Body of pancreas (tissue), 2 donors: Measurements from ENCODE around the gene IPO11. TPM values are rescaled to one million over a fixed set of nuclear protein-coding genes. Genes with fewer than 3 reads are reported as not detected.

Source experiments
- small RNA-seq: library from RNA; depleted of rRNA; stranded (forward); fragments of <200 nt; gene quantifications from one replicate; pipeline ENCODE3, GENCODE V24; 2016
- total RNA-seq, 2 donors: library from RNA; depleted of rRNA; stranded (reverse); fragments of >200 nt; gene quantifications; one replicate each; pipeline ENCODE4 v1.1.0, GENCODE V29; 2016

Gene IPO11
- total RNA-seq, 2 donors from 2014 or later = 10.9 to 13.2 TPM

Small RNA genes lying within 50 kb of the gene (small RNA-seq; reads per million reads assigned to genes)
- gene CKS1BP3 (not detected), gene RNU6-661P (not detected)

Other genes with a start within 250 kb of the IPO11 start
- gene KIF2A, start 106.6 kb upstream of the IPO11 start, total RNA-seq = 10 to 100 TPM; 16.2 to 19.7 TPM
- gene DIMT1, start 8.9 kb upstream of the IPO11 start, total RNA-seq = 10 to 100 TPM in 1 of 2 donors, 1 to 10 TPM in 1; 5.9 to 21.8 TPM
- gene LRRC70, start 166.1 kb downstream of the IPO11 start, total RNA-seq = 1 to 10 TPM in 1 of 2 donors, under 1 TPM in 1; 0.99 to 4.7 TPM